CD4-positive, alpha-beta memory T cell (primary cell): Measurements from ENCODE around the gene PTPRM. TPM values are rescaled to one million over a fixed set of nuclear protein-coding genes. Genes with fewer than 3 reads are reported as not detected.

Experiments
- CTCF ChIA-PET: fragments of 350-600 bp; sonication (Branson Sonifier 250); formaldehyde crosslinking; loops from one replicate; lab custom pipeline; 2021; ENCODE audit warnings: inconsistent platforms; ENCODE audit not compliant: partially characterized antibody; lab: Charles Lee
- POLR2A ChIA-PET: fragments of 350-600 bp; sonication (Branson Sonifier 250); formaldehyde crosslinking; loops from one replicate; lab custom pipeline; 2021; ENCODE audit not compliant: partially characterized antibody; lab: Charles Lee
- DNase-seq, 5 donors: peaks; one replicate each; pipeline versions ENCODE4 v3.0.0 to v3.0.0-alpha.2; 2020 to 2022; ENCODE audit warnings: mixed read lengths in 1 of 5
- H3K27ac ChIP-seq: one replicate; pipeline ENCODE4 v1.7.0; 2013; ENCODE audit warnings: low read depth, low read length
- H3K27me3 ChIP-seq: 2 replicates; pipeline ENCODE4 v1.7.0; 2013; ENCODE audit warnings: mild to moderate bottlenecking, low read length, moderate library complexity; ENCODE audit not compliant: insufficient read depth
- H3K36me3 ChIP-seq: 2 replicates; pipeline ENCODE4 v1.7.0; 2013; ENCODE audit warnings: mild to moderate bottlenecking, low read length, moderate library complexity; ENCODE audit not compliant: insufficient read depth
- H3K4me1 ChIP-seq: 2 replicates; pipeline ENCODE4 v1.7.0; 2013; ENCODE audit warnings: mild to moderate bottlenecking, low read length, moderate library complexity; ENCODE audit not compliant: insufficient read depth
- H3K4me3 ChIP-seq, 2 donors: one replicate each; pipeline ENCODE4 v1.7.0; 2013; ENCODE audit warnings: low read length in 2 of 2, mild to moderate bottlenecking in 1 of 2
- H3K9me3 ChIP-seq, 2 donors: one replicate each; pipeline ENCODE4 v1.7.0; 2013; ENCODE audit warnings: low read length in 2 of 2, control low read depth in 1 of 2; ENCODE audit not compliant: control insufficient read depth in 1 of 2
- H3K27ac Mint-ChIP-seq, 7 donors: one replicate each; pipeline ENCODE4 v1.8.0; 2020 to 2021; ENCODE audit warnings: mixed read lengths in 7 of 7, mild to moderate bottlenecking in 6 of 7, inconsistent platforms in 3 of 7, moderate library complexity in 3 of 7
- H3K27me3 Mint-ChIP-seq, 2 donors: one replicate each; pipeline ENCODE4 v1.8.0; 2020 to 2021; ENCODE audit warnings: mixed read lengths in 2 of 2
- H3K36me3 Mint-ChIP-seq, 2 donors: one replicate each; pipeline ENCODE4 v1.8.0; 2020 to 2021; ENCODE audit warnings: mixed read lengths in 2 of 2, inconsistent platforms in 1 of 2, mild to moderate bottlenecking in 1 of 2
- H3K4me1 Mint-ChIP-seq, 4 donors: one replicate each; pipeline ENCODE4 v1.8.0; 2020 to 2021; ENCODE audit warnings: mixed read lengths in 4 of 4, mild to moderate bottlenecking in 1 of 4
- H3K4me3 Mint-ChIP-seq, 8 donors: one replicate each; pipeline ENCODE4 v1.8.0; 2020 to 2021; ENCODE audit warnings: mixed read lengths in 8 of 8, mild to moderate bottlenecking in 7 of 8, moderate library complexity in 6 of 8, inconsistent platforms in 3 of 8
- H3K9me3 Mint-ChIP-seq, 8 donors: one replicate each; pipeline ENCODE4 v1.8.0; 2020 to 2021; ENCODE audit warnings: mixed read lengths in 8 of 8, mild to moderate bottlenecking in 5 of 8, inconsistent platforms in 3 of 8, moderate library complexity in 1 of 8
- intact Hi-C: fragments of 100-400 bp; cut with micrococcal nuclease; formaldehyde crosslinking; loops from one replicate; pipeline ENCODE4 v1.15.1; 2023
- polyA plus RNA-seq, 2 donors: library from polyadenylated mRNA; unstranded; fragments of 300-500 nt; fragmentation: Illumina TruSeq; gene quantifications; one replicate each; pipeline ENCODE4 v1.2.3, GENCODE V29; 2021
- total RNA-seq, 2 experiments: library from RNA; stranded (reverse); gene quantifications; one replicate each; pipeline ENCODE4 v1.2.3, GENCODE V29; 2021

Gene PTPRM
- total and polyA plus RNA-seq, 4 experiments from 2014 or later = 6.7 to 20.1 (median 12.9) TPM

GRCh38 chr18:7786569-7786968, 219.5 kb downstream of the PTPRM start:
- Histone ChIP-seq H3K4me3 (no peak overlapping the region), H3K27me3 (no peaks in the 10 kb centered on the region), H3K4me1 (no peaks in the 10 kb centered on the region), H3K36me3 (no peaks in the 10 kb centered on the region), H3K27ac (no peak overlapping the region), H3K9me3 (no peaks in the 10 kb centered on the region)
- Mint-ChIP-seq H3K27me3 (no peaks in the 10 kb centered on the region), H3K36me3 (no peaks in the 10 kb centered on the region), H3K9me3 (peaks cover 0 to 4% (median 0%) of the 10 kb centered on the region in 8 donors), H3K4me3 (no peak overlapping the region), H3K4me1 (no peaks in the 10 kb centered on the region), H3K27ac (no peak overlapping the region)
- POLR2A ChIA-PET = no interaction called here
- CTCF ChIA-PET = no interaction called here
- intact Hi-C loops = no loop called here
- no peak for DNase-seq

- no peak for DNase-seq
- no peaks in the 10 kb centered on the region for H3K27me3 ChIP-seq
- CTCF ChIA-PET = no interaction called here
- Mint-ChIP-seq H3K36me3 (no peaks in the 10 kb centered on the region), H3K27ac (no peak overlapping the region), H3K4me1 (no peaks in the 10 kb centered on the region), H3K27me3 (no peaks in the 10 kb centered on the region), H3K9me3 (peaks cover 0 to 4% (median 0%) of the 10 kb centered on the region in 8 donors), H3K4me3 (no peak overlapping the region)
- no peaks in the 10 kb centered on the region for H3K36me3 ChIP-seq
- no peak overlapping the region for H3K4me3 ChIP-seq
- no peak overlapping the region for H3K27ac ChIP-seq
- no peaks in the 10 kb centered on the region for H3K9me3 ChIP-seq
- no peaks in the 10 kb centered on the region for H3K4me1 ChIP-seq
- POLR2A ChIA-PET = no interaction called here
- intact Hi-C loops = no loop called here
Observed at GRCh38 chr18:7787339-7787738, 220.2 kb downstream of the PTPRM start.

GRCh38 chr18:7789856-7790552, 222.9 kb downstream of the PTPRM start:
- intact Hi-C loops = no loop called here
- H3K4me1 ChIP-seq = no peaks in the 10 kb centered on the region
- H3K4me1 Mint-ChIP-seq = no peaks in the 10 kb centered on the region
- peaks cover 0 to 2% (median 0%) of the 10 kb centered on the region in 8 donors for H3K9me3 Mint-ChIP-seq
- H3K4me3 Mint-ChIP-seq = no peak overlapping the region
- no peak for DNase-seq
- no peak overlapping the region for H3K27ac ChIP-seq
- no peaks in the 10 kb centered on the region for H3K27me3 ChIP-seq
- H3K9me3 ChIP-seq = no peaks in the 10 kb centered on the region
- ChIA-PET POLR2A (no interaction called here), CTCF (no interaction called here)
- no peaks in the 10 kb centered on the region for H3K36me3 Mint-ChIP-seq
- no peak overlapping the region for H3K4me3 ChIP-seq
- no peaks in the 10 kb centered on the region for H3K27me3 Mint-ChIP-seq
- H3K27ac Mint-ChIP-seq = no peak overlapping the region
- H3K36me3 ChIP-seq = no peaks in the 10 kb centered on the region

GRCh38 chr18:7793100-7793499, 226.0 kb downstream of the PTPRM start:
- no peak overlapping the region for H3K27ac ChIP-seq
- peaks cover 0 to 6% (median 0%) of the 10 kb centered on the region in 8 donors for H3K9me3 Mint-ChIP-seq
- no peaks in the 10 kb centered on the region for H3K4me1 ChIP-seq
- no peaks in the 10 kb centered on the region for H3K27me3 Mint-ChIP-seq
- H3K4me1 Mint-ChIP-seq = no peaks in the 10 kb centered on the region
- ChIA-PET POLR2A (no interaction called here), CTCF (no interaction called here)
- H3K36me3 ChIP-seq = no peaks in the 10 kb centered on the region
- no peaks in the 10 kb centered on the region for H3K9me3 ChIP-seq
- H3K27me3 ChIP-seq = no peaks in the 10 kb centered on the region
- H3K36me3 Mint-ChIP-seq = no peaks in the 10 kb centered on the region
- no peak overlapping the region for H3K4me3 Mint-ChIP-seq
- no peak for DNase-seq
- H3K27ac Mint-ChIP-seq = no peak overlapping the region
- intact Hi-C loops = no loop called here
- no peak overlapping the region for H3K4me3 ChIP-seq

GRCh38 chr18:7803956-7804469, 236.9 kb downstream of the PTPRM start:
- Histone ChIP-seq H3K4me1 (no peaks in the 10 kb centered on the region), H3K27me3 (no peaks in the 10 kb centered on the region), H3K27ac (no peak overlapping the region), H3K4me3 (no peak overlapping the region), H3K36me3 (no peaks in the 10 kb centered on the region), H3K9me3 (no peaks in the 10 kb centered on the region)
- ChIA-PET POLR2A (no interaction called here), CTCF (no interaction called here)
- DNase-seq = no peak
- H3K27me3 Mint-ChIP-seq = peaks cover 0 to 1% of the 10 kb centered on the region in 2 donors
- H3K36me3 Mint-ChIP-seq = no peaks in the 10 kb centered on the region
- peaks cover 0 to 4% (median 2%) of the 10 kb centered on the region in 4 donors for H3K4me1 Mint-ChIP-seq
- H3K4me3 Mint-ChIP-seq = no peak overlapping the region
- no peaks in the 10 kb centered on the region for H3K9me3 Mint-ChIP-seq
- intact Hi-C loops = no loop called here
- H3K27ac Mint-ChIP-seq = no peak overlapping the region

- H3K27ac ChIP-seq = no peak overlapping the region
- POLR2A ChIA-PET = no interaction called here
- H3K27me3 ChIP-seq = no peaks in the 10 kb centered on the region
- CTCF ChIA-PET = no interaction called here
- Mint-ChIP-seq H3K4me1 (peaks cover 0 to 4% (median 2%) of the 10 kb centered on the region in 4 donors), H3K27ac (no peak overlapping the region), H3K9me3 (peaks cover 0 to 3% (median 0%) of the 10 kb centered on the region in 8 donors), H3K4me3 (peak overlapping the region in 1 of 8 donors; percentile 4), H3K27me3 (peaks cover 0 to 1% of the 10 kb centered on the region in 2 donors), H3K36me3 (no peaks in the 10 kb centered on the region)
- no peaks in the 10 kb centered on the region for H3K36me3 ChIP-seq
- intact Hi-C loops = no loop called here
- no peaks in the 10 kb centered on the region for H3K9me3 ChIP-seq
- no peaks in the 10 kb centered on the region for H3K4me1 ChIP-seq
- no peak for DNase-seq
- H3K4me3 ChIP-seq = no peak overlapping the region
Observed at GRCh38 chr18:7805096-7805495, 238.0 kb downstream of the PTPRM start.

GRCh38 chr18:7805880-7806279, 238.8 kb downstream of the PTPRM start:
- Histone ChIP-seq H3K27ac (no peak overlapping the region), H3K4me3 (no peak overlapping the region), H3K4me1 (no peaks in the 10 kb centered on the region), H3K27me3 (no peaks in the 10 kb centered on the region), H3K9me3 (no peaks in the 10 kb centered on the region), H3K36me3 (no peaks in the 10 kb centered on the region)
- no peak for DNase-seq
- ChIA-PET CTCF (no interaction called here), POLR2A (no interaction called here)
- Mint-ChIP-seq H3K9me3 (peaks cover 0 to 3% (median 0%) of the 10 kb centered on the region in 8 donors), H3K27me3 (peaks cover 0 to 1% of the 10 kb centered on the region in 2 donors), H3K4me1 (peaks cover 0 to 4% (median 2%) of the 10 kb centered on the region in 4 donors), H3K4me3 (no peak overlapping the region), H3K36me3 (no peaks in the 10 kb centered on the region), H3K27ac (no peak overlapping the region)
- intact Hi-C loops = no loop called here
